ENCODE data around the gene DCUN1D4.
A peak's percentile ranks its signal among the peaks of the same experiment; 100 is the strongest.

The DCUN1D4 gene

GRCh38 chr4:51842554-51843308, at the start of gene DCUN1D4:
Gene DCUN1D4, plus strand, starts transcription at chr4:51843153. Its CDS starts 90 bp downstream, at chr4:51843243.
- peak; percentile 100 for DNase-seq (ENCODE audit: low spot score)
- TF ChIP-seq CTCF (IDR thresholded peaks at IDR 0.05; ENCODE audit: borderline replicate concordance, control extremely low read depth, extremely low read depth, insufficient read depth, missing control alignments), result peak; percentile 32
- in situ Hi-C loops (cut with MboI; ENCODE audit: low sequenced_read_pairs, unreplicated experiment), result no loop called here

DNA sequence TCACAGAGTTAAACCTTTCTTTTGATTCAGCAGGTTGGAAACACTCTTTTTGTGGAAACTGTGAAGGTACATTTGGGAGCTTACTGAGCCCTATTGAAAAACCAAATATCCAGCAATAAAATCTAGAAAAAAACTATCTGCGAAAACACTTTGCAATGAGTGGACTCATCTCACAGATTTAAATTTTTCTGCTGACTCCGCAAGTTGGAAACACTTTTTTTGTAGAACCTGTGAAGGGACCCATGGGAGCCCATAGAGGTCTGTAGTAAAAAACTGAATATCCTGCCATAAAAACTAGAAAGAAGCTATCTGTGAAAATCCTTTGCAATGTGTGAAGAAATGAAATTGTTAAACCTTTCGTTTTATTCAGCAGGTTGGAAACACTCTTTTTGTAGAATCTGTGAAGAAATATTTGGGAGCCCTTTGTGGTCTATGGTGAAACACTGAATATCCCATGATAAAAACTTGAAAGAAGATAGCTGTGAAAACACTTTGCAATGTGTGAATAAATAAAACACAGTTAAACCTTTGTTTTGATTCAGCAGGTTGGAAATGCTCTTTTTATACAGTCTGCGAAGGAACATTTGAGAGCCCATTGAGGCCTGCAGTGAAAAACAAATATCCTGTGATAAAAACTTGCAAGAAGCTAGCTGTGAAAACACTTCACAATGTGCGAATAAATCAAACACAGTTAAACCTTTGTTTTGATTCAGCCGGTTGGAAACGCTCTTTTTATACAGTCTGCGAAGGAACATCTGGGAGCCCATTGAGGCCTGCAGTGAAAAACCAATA, 22.3 kb upstream of the DCUN1D4 start:
- no peak for TF ChIP-seq CTCF (IDR thresholded peaks at IDR 0.05; ENCODE audit: borderline replicate concordance, control extremely low read depth, extremely low read depth, insufficient read depth, missing control alignments)
- in situ Hi-C loops (cut with MboI; ENCODE audit: low sequenced_read_pairs, unreplicated experiment), result no loop called here
- no peak for DNase-seq (ENCODE audit: low spot score)

DNA sequence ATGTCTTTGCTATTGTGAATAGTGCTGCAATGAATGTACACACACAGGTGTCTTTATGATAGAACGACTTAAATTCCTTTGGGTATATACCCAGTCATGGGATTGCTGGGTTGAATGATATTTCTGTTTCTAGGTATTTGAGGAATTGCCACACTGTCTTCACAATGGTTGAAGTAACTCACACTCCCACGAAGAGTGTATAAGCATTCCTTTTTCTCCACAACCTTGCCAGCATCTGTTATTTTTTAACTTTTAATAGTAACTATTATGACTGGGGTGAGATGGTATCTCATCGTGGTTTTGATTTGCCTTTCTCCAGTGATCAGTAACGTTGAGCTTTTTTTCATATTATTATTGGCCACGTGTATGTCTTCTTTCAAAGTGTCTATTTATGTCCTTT, 17.6 kb upstream of the DCUN1D4 start:
- in situ Hi-C loops (cut with MboI; ENCODE audit: low sequenced_read_pairs, unreplicated experiment), result no loop called here
- TF ChIP-seq CTCF (IDR thresholded peaks at IDR 0.05; ENCODE audit: borderline replicate concordance, control extremely low read depth, extremely low read depth, insufficient read depth, missing control alignments), result no peak
- no peak for DNase-seq (ENCODE audit: low spot score)

GRCh38 chr4:51830156-51830720, 12.7 kb upstream of the DCUN1D4 start:
- in situ Hi-C loops (cut with MboI; ENCODE audit: low sequenced_read_pairs, unreplicated experiment), result no loop called here
- DNase-seq (ENCODE audit: low spot score), result no peak
- no peak for TF ChIP-seq CTCF (IDR thresholded peaks at IDR 0.05; ENCODE audit: borderline replicate concordance, control extremely low read depth, extremely low read depth, insufficient read depth, missing control alignments)

GRCh38 chr4:51831133-51831532, 11.8 kb upstream of the DCUN1D4 start:
- in situ Hi-C loops (cut with MboI; ENCODE audit: low sequenced_read_pairs, unreplicated experiment), result no loop called here
- no peak for DNase-seq (ENCODE audit: low spot score)
- TF ChIP-seq CTCF (IDR thresholded peaks at IDR 0.05; ENCODE audit: borderline replicate concordance, control extremely low read depth, extremely low read depth, insufficient read depth, missing control alignments), result peak; percentile 80

GRCh38 chr4:51833236-51833635, 9.7 kb upstream of the DCUN1D4 start:
- no peak for TF ChIP-seq CTCF (IDR thresholded peaks at IDR 0.05; ENCODE audit: borderline replicate concordance, control extremely low read depth, extremely low read depth, insufficient read depth, missing control alignments)
- in situ Hi-C loops (cut with MboI; ENCODE audit: low sequenced_read_pairs, unreplicated experiment), result no loop called here
- no peak for DNase-seq (ENCODE audit: low spot score)
